Activated T-cell treated with anti-CD3 and anti-CD28 coated beads, Interleukin-2, amount 50 U/mL, for 24 hours (primary cell): ENCODE data around the gene VMO1.
A peak's percentile ranks its signal among the peaks of the same experiment; 100 is the strongest.

Experiments
- DNase-seq: peaks from one replicate; pipeline ENCODE4 v3.0.0-alpha.2; 2020
- H3K27ac Mint-ChIP-seq: 2 replicates; pipeline ENCODE4 v1.8.0; 2020; ENCODE audit warnings: mild to moderate bottlenecking, mixed read lengths
- H3K27me3 Mint-ChIP-seq: 2 replicates; pipeline ENCODE4 v1.8.0; 2020; ENCODE audit warnings: mixed read lengths
- H3K36me3 Mint-ChIP-seq: 2 replicates; pipeline ENCODE4 v1.8.0; 2020; ENCODE audit warnings: low read depth, mixed read lengths
- H3K4me1 Mint-ChIP-seq: 2 replicates; pipeline ENCODE4 v1.8.0; 2020; ENCODE audit warnings: low read depth, mixed read lengths
- H3K4me3 Mint-ChIP-seq: 2 replicates; pipeline ENCODE4 v1.8.0; 2020; ENCODE audit warnings: mild to moderate bottlenecking, moderate library complexity, mixed read lengths
- H3K9me3 Mint-ChIP-seq: 2 replicates; pipeline ENCODE4 v1.8.0; 2020; ENCODE audit warnings: mixed read lengths

Gene VMO1

GRCh38 chr17:4808378-4808767, 22.2 kb upstream of the VMO1 start:
- no peaks in the 10 kb centered on the region for H3K27me3 Mint-ChIP-seq
- H3K4me1 Mint-ChIP-seq, result peaks cover 12% of the 10 kb centered on the region
- H3K9me3 Mint-ChIP-seq, result no peaks in the 10 kb centered on the region
- peak overlapping the region; percentile 75 for H3K4me3 Mint-ChIP-seq
- DNase-seq, result no peak
- peaks cover 12% of the 10 kb centered on the region for H3K36me3 Mint-ChIP-seq
- H3K27ac Mint-ChIP-seq, result no peak overlapping the region

GRCh38 chr17:4807605-4808377, 21.6 kb upstream of the VMO1 start:
- H3K4me1 Mint-ChIP-seq, result peaks cover 12% of the 10 kb centered on the region
- H3K27ac Mint-ChIP-seq, result peak overlapping the region; percentile 47
- DNase-seq, result peak; percentile 35
- H3K9me3 Mint-ChIP-seq, result no peaks in the 10 kb centered on the region
- peaks cover 12% of the 10 kb centered on the region for H3K36me3 Mint-ChIP-seq
- H3K4me3 Mint-ChIP-seq, result peak overlapping the region; percentile 75
- no peaks in the 10 kb centered on the region for H3K27me3 Mint-ChIP-seq

GRCh38 chr17:4806777-4807604, 20.8 kb upstream of the VMO1 start, which contains the start of gene PLD2:
Gene PLD2, plus strand, starts transcription at chr17:4807152. Its CDS starts 621 bp downstream, at chr17:4807773.
- peak; percentile 90 for DNase-seq
- Mint-ChIP-seq H3K36me3 (peaks cover 12% of the 10 kb centered on the region), H3K9me3 (no peaks in the 10 kb centered on the region), H3K4me1 (peaks cover 12% of the 10 kb centered on the region), H3K27ac (peak within 1 kb of the TSS; percentile 47), H3K27me3 (no peaks in the 10 kb centered on the region), H3K4me3 (peak within 1 kb of the TSS; percentile 78)

DNA sequence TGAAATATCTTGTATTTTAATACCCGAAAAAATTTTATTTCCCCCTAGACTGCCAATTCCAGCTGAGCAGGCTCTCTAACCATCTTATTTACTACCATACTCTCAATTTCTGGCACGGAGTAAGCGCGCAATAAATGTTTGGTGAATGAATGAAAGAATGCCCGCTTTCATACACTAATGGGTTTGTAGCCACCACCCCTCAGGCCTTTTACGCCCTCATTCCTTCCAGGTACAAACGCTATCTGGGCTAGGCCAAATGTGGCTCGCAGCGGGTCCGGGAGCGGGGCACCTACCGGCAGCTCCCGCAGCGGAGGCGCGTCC, 20.3 kb upstream of the VMO1 start:
- Mint-ChIP-seq H3K36me3 (peaks cover 10% of the 10 kb centered on the region), H3K9me3 (no peaks in the 10 kb centered on the region), H3K27ac (peak overlapping the region; percentile 18), H3K4me3 (peak overlapping the region; percentile 78), H3K4me1 (peaks cover 12% of the 10 kb centered on the region), H3K27me3 (no peaks in the 10 kb centered on the region)
- no peak for DNase-seq

- no peak for DNase-seq
- Mint-ChIP-seq H3K4me1 (peaks cover 16% of the 10 kb centered on the region), H3K36me3 (peaks cover 27% of the 10 kb centered on the region), H3K27me3 (no peaks in the 10 kb centered on the region), H3K4me3 (no peak within 1 kb of the TSS), H3K27ac (no peak within 1 kb of the TSS), H3K9me3 (no peaks in the 10 kb centered on the region)
Measured at GRCh38 chr17:4802228-4802627, 16.1 kb upstream of the VMO1 start, which contains the start of gene C17orf114. Gene C17orf114, minus strand, starts transcription at chr17:4802328.

- Mint-ChIP-seq H3K9me3 (no peaks in the 10 kb centered on the region), H3K36me3 (peaks cover 39% of the 10 kb centered on the region), H3K4me1 (peaks cover 22% of the 10 kb centered on the region), H3K27me3 (no peaks in the 10 kb centered on the region), H3K27ac (peak overlapping the region; percentile 58), H3K4me3 (no peak overlapping the region)
- DNase-seq, result no peak
Measured at GRCh38 chr17:4800462-4801196, 14.5 kb upstream of the VMO1 start.

DNA sequence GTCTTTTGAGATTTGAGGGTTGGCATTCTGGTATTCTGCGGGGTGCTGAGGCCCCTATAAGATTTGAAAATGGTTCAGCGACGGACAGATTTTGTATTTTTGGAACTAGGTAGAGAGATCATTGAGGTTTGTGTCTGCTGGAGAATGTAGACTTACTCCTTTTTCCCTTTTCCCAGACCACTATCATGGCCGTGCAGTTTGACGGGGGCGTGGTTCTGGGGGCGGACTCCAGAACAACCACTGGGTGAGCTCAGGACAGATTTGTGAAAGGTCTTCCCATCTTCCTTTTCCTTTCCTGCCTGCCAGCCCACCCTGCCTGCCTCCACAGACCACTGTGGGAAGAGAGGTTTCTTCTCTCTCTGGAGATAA, 10.4 kb upstream of the VMO1 start:
- no peaks in the 10 kb centered on the region for H3K9me3 Mint-ChIP-seq
- peak; percentile 56 for DNase-seq

GRCh38 chr17:4795168-4795567, 9.0 kb upstream of the VMO1 start:
- Mint-ChIP-seq H3K4me1 (peaks cover 29% of the 10 kb centered on the region), H3K36me3 (peaks cover 29% of the 10 kb centered on the region), H3K27me3 (no peaks in the 10 kb centered on the region), H3K27ac (peak overlapping the region; percentile 99), H3K4me3 (peak overlapping the region; percentile 97), H3K9me3 (no peaks in the 10 kb centered on the region)
- DNase-seq, result no peak

More for the DNA sequence above, 10.4 kb upstream of the VMO1 start:
- H3K4me1 Mint-ChIP-seq, result peaks cover 26% of the 10 kb centered on the region
- peaks cover 39% of the 10 kb centered on the region for H3K36me3 Mint-ChIP-seq
- H3K4me3 Mint-ChIP-seq, result peak overlapping the region; percentile 97
- H3K27ac Mint-ChIP-seq, result peak overlapping the region; percentile 99
- H3K27me3 Mint-ChIP-seq, result no peaks in the 10 kb centered on the region

DNA sequence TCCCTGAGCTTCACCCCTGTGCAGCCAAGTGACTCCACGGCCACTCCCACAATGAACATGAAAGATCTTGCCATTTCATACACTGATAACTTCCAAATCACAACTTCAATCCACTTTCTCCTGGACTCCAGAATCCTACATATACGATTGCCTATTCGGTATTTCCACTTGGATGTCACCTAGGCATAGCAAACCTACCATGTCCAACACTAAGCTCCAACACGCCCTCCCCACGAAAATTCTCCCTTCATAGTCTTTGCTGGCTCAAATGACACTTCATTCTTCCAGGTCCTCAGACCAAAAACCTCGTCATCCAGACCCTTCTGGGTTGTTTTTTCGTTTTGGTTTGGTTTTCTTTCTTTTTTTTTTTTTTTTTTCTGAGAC, 4.5 kb upstream of the VMO1 start:
- Mint-ChIP-seq H3K9me3 (no peaks in the 10 kb centered on the region), H3K27me3 (peaks cover 37% of the 10 kb centered on the region), H3K4me1 (peaks cover 31% of the 10 kb centered on the region), H3K36me3 (no peaks in the 10 kb centered on the region), H3K4me3 (peak overlapping the region; percentile 80), H3K27ac (peak overlapping the region; percentile 94)
- DNase-seq, result no peak

DNA sequence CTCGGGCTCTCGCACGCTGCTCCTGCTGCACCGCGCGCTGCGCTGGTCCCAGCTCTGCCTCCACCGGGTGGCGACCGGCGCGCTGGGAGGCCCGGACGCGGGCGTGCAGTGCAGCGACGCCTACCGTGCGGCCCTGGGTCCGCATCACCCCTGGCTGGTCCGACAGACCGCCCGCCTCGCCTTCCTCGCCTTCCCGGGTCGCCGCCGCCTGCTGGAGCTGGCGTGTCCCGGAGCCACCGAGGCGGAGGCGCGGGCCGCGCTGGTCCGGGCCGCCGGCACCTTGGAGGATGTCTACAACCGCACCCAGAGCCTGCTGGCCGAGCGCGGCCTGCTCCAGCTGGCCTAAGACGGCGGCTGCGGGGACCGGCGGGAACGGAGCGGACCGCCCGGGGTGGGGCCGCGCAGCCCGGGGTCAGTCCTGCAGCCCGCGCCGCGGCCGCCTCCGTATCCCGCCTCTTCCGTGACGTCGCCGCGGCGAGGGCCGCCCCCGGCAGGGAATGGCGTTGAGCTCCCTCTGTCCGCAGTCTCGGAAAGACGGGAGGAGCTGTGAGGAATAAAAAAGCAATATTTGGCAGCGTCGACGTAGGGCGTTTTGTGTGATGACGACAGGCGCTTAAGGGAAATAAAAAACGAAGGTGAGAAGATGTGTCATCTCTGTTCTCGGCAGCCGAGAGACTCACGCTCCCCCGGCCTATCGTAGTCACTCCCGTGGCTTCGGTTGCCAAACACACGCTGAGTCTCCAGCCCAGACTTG, 4.0 kb upstream of the VMO1 start:
- Mint-ChIP-seq H3K9me3 (no peaks in the 10 kb centered on the region), H3K4me3 (peak overlapping the region; percentile 80), H3K36me3 (no peaks in the 10 kb centered on the region), H3K4me1 (peaks cover 33% of the 10 kb centered on the region), H3K27ac (peak overlapping the region; percentile 94), H3K27me3 (peaks cover 42% of the 10 kb centered on the region)
- DNase-seq, result peak; percentile 88

GRCh38 chr17:4789701-4789950, 3.5 kb upstream of the VMO1 start:
- no peaks in the 10 kb centered on the region for H3K9me3 Mint-ChIP-seq
- H3K4me1 Mint-ChIP-seq, result peaks cover 33% of the 10 kb centered on the region

DNA sequence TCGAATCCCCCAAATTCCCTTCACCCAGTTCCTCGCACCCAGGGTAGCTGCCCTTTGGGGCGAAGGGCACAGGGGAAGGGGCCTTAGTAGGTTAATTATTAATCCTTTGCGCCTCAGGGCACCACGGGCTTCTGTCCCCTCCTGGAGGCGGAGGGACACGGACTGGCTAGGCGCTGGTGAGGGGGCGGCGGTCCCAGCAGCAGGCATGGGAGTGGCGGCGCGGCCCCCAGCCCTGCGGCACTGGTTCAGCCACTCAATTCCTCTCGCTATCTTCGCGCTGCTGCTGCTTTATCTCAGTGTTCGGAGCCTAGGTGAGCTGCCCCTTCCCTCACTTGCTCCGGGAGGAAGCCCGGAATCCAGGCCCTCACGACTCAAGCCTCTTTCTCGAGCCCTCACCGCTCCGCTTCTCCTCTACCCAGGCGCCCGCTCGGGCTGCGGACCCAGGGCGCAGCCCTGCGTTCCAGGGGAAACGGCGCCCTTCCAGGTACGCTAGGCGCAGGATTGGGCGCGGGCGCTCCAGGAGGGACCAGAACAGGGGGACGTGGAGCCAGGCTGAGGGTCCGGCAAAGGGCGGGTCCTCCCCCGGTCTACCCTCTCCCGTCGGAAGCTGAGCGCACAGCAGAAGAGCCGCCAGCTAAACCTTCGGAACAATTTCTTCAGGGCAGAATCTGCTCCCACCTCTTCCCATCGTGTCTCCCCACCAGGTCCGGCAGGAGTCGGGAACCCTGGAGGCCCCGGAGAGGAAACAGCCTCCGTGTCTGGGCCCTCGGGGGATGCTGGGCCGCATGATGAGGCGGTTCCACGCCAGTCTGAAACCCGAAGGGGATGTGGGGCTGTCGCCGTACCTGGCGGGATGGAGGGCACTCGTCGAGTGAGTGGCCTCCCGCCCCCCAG, 2.9 kb upstream of the VMO1 start, which contains the start of gene GLTPD2:
GLTPD2 (plus strand) TSS at position 158 of the 894 bp plus-strand sequence; CDS start at position 206, 48 bp downstream.
- no peaks in the 10 kb centered on the region for H3K36me3 Mint-ChIP-seq
- H3K4me3 Mint-ChIP-seq, result peak within 1 kb of the TSS; percentile 72
- peaks cover 33% of the 10 kb centered on the region for H3K4me1 Mint-ChIP-seq
- no peaks in the 10 kb centered on the region for H3K9me3 Mint-ChIP-seq
- DNase-seq, result no peak
- H3K27me3 Mint-ChIP-seq, result peaks cover 51% of the 10 kb centered on the region
- H3K27ac Mint-ChIP-seq, result peak within 1 kb of the TSS; percentile 73

More at GRCh38 chr17:4789701-4789950, 3.5 kb upstream of the VMO1 start:
- Mint-ChIP-seq H3K36me3 (no peaks in the 10 kb centered on the region), H3K27me3 (peaks cover 45% of the 10 kb centered on the region), H3K4me3 (peak overlapping the region; percentile 72), H3K27ac (peak overlapping the region; percentile 73)
- no peak for DNase-seq

- H3K9me3 Mint-ChIP-seq, result no peaks in the 10 kb centered on the region
- no peak overlapping the region for H3K4me3 Mint-ChIP-seq
- H3K36me3 Mint-ChIP-seq, result no peaks in the 10 kb centered on the region
- H3K27ac Mint-ChIP-seq, result peak overlapping the region; percentile 14
- H3K4me1 Mint-ChIP-seq, result peaks cover 33% of the 10 kb centered on the region
- no peak for DNase-seq
- H3K27me3 Mint-ChIP-seq, result peaks cover 57% of the 10 kb centered on the region
Measured at GRCh38 chr17:4788159-4788806, 2.1 kb upstream of the VMO1 start.
